ENCODE results near the gene YWHAB.

Gene YWHAB

GRCh38 chr20:44912189-44912588 lies 26.7 kb downstream of the YWHAB start:
- DNase-seq (ENCODE audit: insufficient read length, low spot score) (no peak), FAIRE-seq (no peak)
- no peak for TF ChIP-seq POLR2A (IDR thresholded peaks at IDR 0.05; ENCODE audit: low read depth, low read length)

- no peak for DNase-seq (ENCODE audit: insufficient read length, low spot score)
- no peak for FAIRE-seq
- no peak for TF ChIP-seq POLR2A (IDR thresholded peaks at IDR 0.05; ENCODE audit: low read depth, low read length)
These were observed 29.4 kb downstream of the YWHAB start for GRCh38 chr20:44914924-44915323.

GRCh38 chr20:44916586-44916985 lies 31.1 kb downstream of the YWHAB start:
- no peak for FAIRE-seq
- DNase-seq (ENCODE audit: insufficient read length, low spot score): no peak
- no peak for TF ChIP-seq POLR2A (IDR thresholded peaks at IDR 0.05; ENCODE audit: low read depth, low read length)

GRCh38 chr20:44917399-44917798 lies 31.9 kb downstream of the YWHAB start:
- DNase-seq (ENCODE audit: insufficient read length, low spot score) (no peak), FAIRE-seq (no peak)
- TF ChIP-seq POLR2A (IDR thresholded peaks at IDR 0.05; ENCODE audit: low read depth, low read length): no peak

GRCh38 chr20:44918342-44918741 lies 32.8 kb downstream of the YWHAB start:
- no peak for TF ChIP-seq POLR2A (IDR thresholded peaks at IDR 0.05; ENCODE audit: low read depth, low read length)
- no peak for FAIRE-seq
- DNase-seq (ENCODE audit: insufficient read length, low spot score): no peak

- FAIRE-seq: no peak
- TF ChIP-seq POLR2A (IDR thresholded peaks at IDR 0.05; ENCODE audit: low read depth, low read length): no peak
- DNase-seq (ENCODE audit: insufficient read length, low spot score): no peak
These were observed 33.3 kb downstream of the YWHAB start for GRCh38 chr20:44918761-44919160.

GRCh38 chr20:44921447-44921846 lies 35.9 kb downstream of the YWHAB start:
- no peak for DNase-seq (ENCODE audit: insufficient read length, low spot score)
- no peak for FAIRE-seq
- no peak for TF ChIP-seq POLR2A (IDR thresholded peaks at IDR 0.05; ENCODE audit: low read depth, low read length)

- DNase-seq (ENCODE audit: insufficient read length, low spot score) (no peak), FAIRE-seq (no peak)
- no peak for TF ChIP-seq POLR2A (IDR thresholded peaks at IDR 0.05; ENCODE audit: low read depth, low read length)
These were observed 39.0 kb downstream of the YWHAB start for GRCh38 chr20:44924541-44924940.

- no peak for DNase-seq (ENCODE audit: insufficient read length, low spot score)
These were observed 43.1 kb downstream of the YWHAB start for GRCh38 chr20:44928595-44928994.

GRCh38 chr20:44930517-44931168 lies 45.1 kb downstream of the YWHAB start:
- FAIRE-seq (no peak), DNase-seq (ENCODE audit: insufficient read length, low spot score) (no peak)
- no peak for TF ChIP-seq POLR2A (IDR thresholded peaks at IDR 0.05; ENCODE audit: low read depth, low read length)

More at GRCh38 chr20:44928595-44928994, 43.1 kb downstream of the YWHAB start:
- FAIRE-seq: no peak
- TF ChIP-seq POLR2A (IDR thresholded peaks at IDR 0.05; ENCODE audit: low read depth, low read length): no peak

GRCh38 chr20:44931911-44932310 lies 46.4 kb downstream of the YWHAB start:
- FAIRE-seq (no peak), DNase-seq (ENCODE audit: insufficient read length, low spot score) (no peak)
- no peak for TF ChIP-seq POLR2A (IDR thresholded peaks at IDR 0.05; ENCODE audit: low read depth, low read length)

- FAIRE-seq: no peak
- no peak for DNase-seq (ENCODE audit: insufficient read length, low spot score)
- TF ChIP-seq POLR2A (IDR thresholded peaks at IDR 0.05; ENCODE audit: low read depth, low read length): no peak
These were observed 47.4 kb downstream of the YWHAB start for GRCh38 chr20:44932916-44933315.

- no peak for DNase-seq (ENCODE audit: insufficient read length, low spot score)
- no peak for FAIRE-seq
- TF ChIP-seq POLR2A (IDR thresholded peaks at IDR 0.05; ENCODE audit: low read depth, low read length): no peak
These were observed 51.0 kb downstream of the YWHAB start for GRCh38 chr20:44936510-44936909.

GRCh38 chr20:44938637-44939036 lies 53.1 kb downstream of the YWHAB start:
- no peak for TF ChIP-seq POLR2A (IDR thresholded peaks at IDR 0.05; ENCODE audit: low read depth, low read length)
- DNase-seq (ENCODE audit: insufficient read length, low spot score) (no peak), FAIRE-seq (no peak)

GRCh38 chr20:44941120-44941691 lies 55.7 kb downstream of the YWHAB start:
- no peak for TF ChIP-seq POLR2A (IDR thresholded peaks at IDR 0.05; ENCODE audit: low read depth, low read length)
- FAIRE-seq (no peak), DNase-seq (ENCODE audit: insufficient read length, low spot score) (no peak)

All from H54 (cell line).